HG03095 (cell line): ENCODE data around the gene FES.
"Not testable (repeated sequence)": the region's sequence is repeated elsewhere in the genome, so short reads cannot be mapped to it uniquely, and the experiment has no call there.

Experiments
- ATAC-seq: cut with Tn5 transposase; IDR thresholded peaks from one replicate; pipeline ENCODE4 v1.9.1; 2021; ENCODE audit warnings: moderate library complexity; ENCODE audit not compliant: unreplicated experiment

The FES gene

DNA sequence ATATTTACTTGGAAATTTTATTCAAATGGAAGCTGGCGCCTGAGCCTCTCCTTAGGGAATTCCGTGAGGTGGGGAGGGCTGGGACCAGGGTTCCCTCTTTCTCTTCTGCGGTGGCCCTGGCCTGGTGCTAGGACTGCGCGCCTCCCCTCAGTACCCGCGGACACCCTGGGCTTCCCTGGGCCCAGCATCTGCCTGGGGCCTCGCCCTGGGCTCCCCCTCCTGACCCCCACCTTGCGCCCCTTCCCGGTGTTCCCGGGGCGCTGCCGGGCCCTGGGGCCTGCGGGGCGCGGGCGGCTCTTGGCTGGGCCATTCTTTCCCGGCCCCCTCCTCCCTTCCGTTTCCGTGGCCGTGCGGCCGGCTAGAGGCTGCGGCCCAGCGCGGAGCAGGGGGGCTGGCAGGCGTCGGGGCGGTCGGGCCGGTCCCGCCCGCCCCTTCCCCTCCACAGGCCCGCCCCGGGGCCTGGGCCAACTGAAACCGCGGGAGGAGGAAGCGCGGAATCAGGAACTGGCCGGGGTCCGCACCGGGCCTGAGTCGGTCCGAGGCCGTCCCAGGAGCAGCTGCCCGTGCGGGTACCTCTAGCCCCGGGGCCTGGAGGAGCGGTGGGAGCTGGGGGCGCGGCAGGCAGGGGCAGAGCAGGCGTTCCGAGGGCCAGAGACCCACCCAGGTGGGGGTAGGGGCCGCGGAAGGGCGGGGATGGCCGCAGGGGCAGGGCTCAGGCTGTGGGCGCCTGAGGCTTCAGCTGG, at the start of gene FES:
FES (plus strand) TSS at position 529 of the 743 bp plus-strand sequence. CDS start 542 bp downstream, outside the sequence.
- ATAC-seq: no peak

DNA sequence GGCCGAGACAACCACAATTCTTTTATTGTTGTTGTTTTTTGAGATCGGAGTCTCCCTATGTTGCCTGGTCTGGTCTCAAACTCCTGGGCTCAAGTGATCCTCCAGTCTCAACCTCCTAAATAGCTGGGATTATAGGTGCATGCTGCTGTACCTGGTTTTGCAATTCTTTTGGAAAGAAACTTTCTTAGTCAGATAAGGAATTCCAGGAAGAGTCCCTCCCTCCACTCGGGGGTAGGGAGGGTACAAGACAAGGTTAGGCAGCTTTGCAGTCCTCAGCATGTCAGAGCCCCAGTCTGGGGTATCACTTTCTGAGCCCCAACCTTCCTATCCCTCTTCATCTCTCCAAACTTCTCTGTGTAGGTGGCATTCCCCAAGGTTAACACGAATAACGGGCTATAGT, 49.7 kb upstream of the FES start:
- ATAC-seq: no peak

DNA sequence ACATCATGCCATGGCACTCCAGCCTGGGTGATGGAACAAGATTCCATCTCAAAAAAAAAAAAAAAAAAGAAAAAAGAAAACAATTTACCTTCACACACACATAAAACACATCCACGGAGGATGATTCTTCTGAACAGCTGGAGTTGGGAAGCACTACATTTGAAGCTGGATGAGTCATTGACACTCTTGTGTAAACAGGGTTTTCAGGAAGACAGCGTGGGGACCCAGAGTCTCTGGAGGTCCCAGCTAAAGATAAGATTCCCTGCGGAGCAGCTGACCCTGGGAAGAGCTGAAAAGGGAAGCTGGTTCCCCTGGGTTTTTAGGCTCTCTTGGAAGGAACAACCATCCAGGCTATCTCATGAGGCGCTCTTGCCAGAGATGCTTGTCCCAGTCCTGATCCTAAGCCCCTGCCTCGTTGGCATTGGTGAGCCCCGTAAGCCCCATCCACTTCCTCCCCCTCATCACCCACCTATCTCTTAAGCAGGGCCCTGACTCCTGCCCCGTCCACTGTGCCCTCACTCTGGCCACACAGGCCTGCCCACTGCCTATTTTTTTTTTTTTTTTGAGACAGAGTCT, 47.9 kb upstream of the FES start:
- ATAC-seq: no peak

DNA sequence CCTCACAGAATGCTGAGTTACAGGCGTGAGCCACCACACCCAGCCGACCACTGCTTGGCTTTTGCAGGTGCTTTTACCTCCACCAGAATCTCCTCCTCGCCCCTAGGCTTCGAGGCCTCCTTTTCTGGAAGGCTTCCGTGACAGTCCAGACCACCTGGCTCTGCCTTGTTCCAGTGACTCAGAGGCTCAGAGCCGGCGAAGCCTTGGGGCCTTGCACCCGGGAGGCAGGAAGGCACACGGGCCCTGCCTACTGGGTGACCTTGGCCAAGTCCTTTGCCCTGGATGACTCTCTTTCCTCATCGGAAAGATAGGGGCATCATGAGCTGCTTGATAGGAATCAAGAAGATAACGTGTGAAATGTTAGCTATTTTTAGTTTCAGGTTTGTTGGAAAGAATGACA, 47.2 kb upstream of the FES start:
- ATAC-seq: no peak

GRCh38 chr15:90838139-90838538, 46.2 kb upstream of the FES start:
- no peak for ATAC-seq

- ATAC-seq: no peak
These were observed 45.8 kb upstream of the FES start for GRCh38 chr15:90838544-90838943.

DNA sequence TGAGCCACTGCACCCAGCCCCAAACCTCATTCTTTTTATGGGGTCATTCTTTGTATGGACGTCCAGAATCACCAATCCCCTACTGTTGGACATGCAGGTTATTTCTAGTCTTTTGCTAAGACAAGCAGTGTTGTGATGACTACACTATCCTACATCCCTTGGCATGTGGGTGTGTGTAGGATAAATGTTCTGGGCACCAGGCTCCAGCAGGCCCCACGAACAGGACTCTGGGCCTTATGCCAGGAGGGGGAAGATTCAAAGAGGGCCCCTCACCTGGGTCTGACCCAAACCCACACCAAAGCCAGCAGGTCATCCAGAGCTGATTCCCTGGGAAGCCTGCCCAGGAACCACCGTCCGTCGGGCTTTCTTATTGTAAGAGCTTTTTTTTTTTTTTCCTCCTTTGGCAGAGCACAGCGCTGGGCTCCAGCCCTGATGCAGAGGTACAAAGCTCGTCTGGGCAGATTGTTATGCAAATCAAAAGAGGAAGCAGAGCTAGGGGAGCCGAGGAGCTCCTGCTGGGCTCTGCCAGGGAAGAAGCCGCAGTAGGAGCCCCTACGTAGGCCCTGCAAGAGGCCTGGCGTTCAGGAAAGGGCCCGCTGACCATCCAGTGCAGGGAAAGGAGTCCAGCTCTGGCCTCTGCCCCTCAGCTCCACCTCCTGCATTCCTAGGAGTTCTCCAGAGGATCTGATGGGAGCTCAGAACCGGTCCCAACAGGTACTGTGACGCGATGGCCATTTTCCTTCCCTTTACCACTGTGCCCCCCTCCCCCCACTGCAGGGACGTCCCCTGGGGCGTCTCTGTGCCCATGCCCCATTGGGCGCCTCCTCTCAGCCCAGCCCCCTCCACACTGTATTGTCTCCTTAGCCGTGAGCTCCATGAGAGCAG, 44.9 kb upstream of the FES start:
- ATAC-seq: peak; percentile 87

DNA sequence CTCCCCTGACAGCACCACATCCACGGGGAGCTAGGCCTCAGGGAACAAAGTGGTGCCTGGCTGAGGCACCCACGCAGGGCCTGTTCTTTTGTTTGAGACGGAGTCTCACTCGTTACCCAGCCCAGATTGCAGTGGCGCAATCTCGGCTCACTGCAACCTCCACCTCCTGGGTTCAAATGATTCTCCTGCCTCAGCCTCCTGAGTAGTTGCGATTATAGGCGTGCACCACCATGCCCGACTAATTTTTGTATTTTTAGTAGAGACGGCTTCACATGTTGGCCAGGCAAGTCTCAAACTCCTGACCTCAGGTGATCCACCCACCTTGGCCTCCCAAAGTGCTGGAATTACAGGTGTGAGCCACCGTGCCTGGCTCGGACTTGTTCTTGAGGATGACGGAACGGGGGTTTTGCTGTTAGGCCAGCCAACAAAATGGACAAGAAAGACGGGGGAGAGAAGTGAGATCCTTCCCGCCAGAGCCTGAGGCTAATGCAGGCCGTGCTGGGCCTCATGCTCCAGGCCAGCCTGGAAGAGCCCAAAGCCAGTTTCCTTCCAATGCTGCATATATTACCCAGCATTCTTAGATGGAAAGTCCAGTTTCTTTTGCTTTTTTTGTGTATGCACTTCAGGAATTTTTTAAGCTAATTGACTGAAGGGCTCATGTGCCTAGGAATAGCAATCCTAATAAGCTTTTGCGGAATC, 44.0 kb upstream of the FES start:
- ATAC-seq: no peak

- ATAC-seq: no peak
These were observed 43.4 kb upstream of the FES start for GRCh38 chr15:90840954-90841353.

- ATAC-seq: no peak
These were observed 39.6 kb upstream of the FES start for GRCh38 chr15:90844696-90845095.

- peak; percentile 80 for ATAC-seq
These were observed 38.9 kb upstream of the FES start for GRCh38 chr15:90845201-90845949.

DNA sequence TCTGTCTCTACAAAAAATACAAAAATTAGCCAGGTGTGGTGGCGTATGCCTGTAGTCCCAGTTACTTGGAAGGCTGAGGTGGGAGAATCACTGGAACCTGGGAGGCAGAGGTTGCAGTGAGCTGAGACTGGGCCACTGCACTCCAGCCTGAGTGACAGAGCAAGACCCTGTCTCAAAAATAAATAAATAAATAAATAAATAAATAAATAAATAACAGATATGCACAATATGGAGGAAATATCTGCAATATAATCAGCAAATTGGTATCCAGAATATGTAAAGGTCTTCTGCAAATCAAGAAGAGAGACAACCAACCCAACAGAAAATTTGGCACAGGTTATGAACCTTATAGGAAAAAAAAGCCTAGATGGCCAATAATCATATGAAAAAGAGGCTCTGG, 34.9 kb upstream of the FES start:
- not testable (repeated sequence) for ATAC-seq

GRCh38 chr15:90851114-90851513, 33.2 kb upstream of the FES start:
- ATAC-seq: no peak

DNA sequence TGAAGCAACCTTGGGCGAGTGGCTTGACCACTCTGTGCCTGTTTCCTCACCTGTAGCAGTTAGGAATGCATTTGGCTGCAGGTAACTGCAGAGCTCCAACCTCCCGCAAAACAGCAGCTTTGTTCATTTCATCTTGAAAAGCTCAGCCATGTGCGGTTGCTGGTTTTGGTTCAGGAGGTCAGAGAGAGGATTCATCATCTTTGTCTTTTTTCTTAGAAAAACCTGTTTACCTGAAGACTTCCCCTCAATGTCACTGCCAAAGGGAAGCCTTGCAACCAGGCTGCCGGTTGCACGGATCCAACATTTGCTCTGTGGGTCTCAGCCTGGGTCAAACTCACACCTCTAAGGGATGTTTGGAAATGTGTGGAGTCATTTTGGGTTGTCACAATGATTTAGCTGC, 32.4 kb upstream of the FES start:
- no peak for ATAC-seq

- no peak for ATAC-seq
These were observed 29.2 kb upstream of the FES start for GRCh38 chr15:90855139-90855538.

DNA sequence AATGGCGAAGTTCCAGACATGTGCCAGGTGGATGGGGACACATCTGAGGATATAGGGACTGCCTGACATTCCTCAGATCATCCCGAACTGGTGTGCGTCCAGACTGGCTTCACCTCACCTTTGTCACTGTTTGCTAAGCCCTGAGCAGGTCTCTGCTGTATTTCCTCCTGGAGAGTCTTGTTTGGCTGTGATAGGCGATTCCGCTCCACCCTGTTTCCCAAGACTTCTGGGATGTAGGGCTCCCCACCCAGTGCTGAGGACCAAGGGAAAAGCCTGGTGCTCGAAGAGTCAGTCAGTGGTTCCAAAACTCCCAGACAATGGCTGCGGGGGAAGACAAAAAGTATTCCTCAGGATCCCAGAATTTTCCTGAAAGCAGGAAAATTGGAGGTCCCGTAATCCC, 27.0 kb upstream of the FES start:
- ATAC-seq: no peak

- ATAC-seq: no peak
These were observed 26.3 kb upstream of the FES start for GRCh38 chr15:90857883-90858443.

DNA sequence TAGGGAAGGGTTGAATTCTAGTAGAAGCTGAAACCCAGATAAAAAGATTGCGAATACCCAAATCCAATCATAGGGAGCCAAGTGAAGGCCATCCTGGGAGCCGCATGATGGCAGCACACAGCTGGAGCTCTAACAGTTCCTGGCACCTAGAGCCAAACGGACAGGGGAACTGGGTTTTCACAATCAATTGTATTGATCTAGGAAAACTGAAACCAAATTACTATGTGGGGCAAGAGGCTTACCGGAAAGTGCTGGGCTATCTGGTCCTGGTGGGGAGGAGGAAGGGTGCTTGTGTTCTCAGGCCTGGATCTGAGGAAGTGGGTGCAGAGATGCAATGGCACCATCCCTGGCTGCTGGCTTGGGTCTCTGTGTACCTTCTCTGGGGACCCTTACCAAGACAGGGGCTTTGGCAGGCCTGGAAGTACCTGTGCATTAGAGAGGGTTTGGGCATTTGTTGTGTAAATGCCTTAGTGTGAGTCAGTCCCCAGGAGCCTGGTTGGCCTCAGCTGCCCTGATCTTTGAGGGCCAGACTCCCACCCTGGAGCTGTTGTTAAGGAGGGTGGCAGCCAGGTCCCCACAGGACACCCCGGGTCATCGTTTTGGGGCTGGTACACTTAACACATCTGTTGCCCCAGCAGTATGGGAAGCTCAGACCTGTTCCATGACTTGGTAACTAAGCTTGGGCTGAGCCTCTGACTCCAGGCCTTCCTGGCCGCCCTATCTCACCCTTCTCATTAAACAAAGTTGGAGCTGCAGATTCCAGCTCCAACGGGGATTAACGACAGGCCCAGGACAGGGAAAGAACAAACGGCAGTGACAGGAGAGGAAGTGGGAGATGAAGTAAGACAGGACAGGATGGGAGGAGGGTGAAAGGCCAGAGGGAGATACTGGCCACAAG, 24.8 kb upstream of the FES start:
- no peak for ATAC-seq

DNA sequence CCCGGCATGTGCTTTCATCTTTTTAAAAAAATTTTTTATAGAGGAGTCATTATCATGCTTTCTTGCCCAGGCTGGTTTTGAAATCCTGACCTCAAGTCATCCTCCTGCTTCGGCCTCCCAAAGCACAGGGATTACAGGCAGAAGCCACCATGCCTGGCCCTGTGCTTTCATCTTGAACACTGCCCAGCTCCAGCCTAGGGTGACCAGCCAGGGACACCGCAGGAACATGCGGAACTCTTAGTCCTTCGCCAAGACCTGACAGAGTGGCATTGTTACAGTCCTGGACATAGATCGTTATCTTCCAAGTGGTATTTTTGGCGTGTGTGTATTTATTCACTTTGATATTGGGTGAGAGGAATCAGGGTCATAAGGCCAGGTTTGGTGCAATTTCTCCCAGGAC, 23.9 kb upstream of the FES start:
- ATAC-seq: no peak
